Posterior vena cava (tissue), 2 donors: ENCODE results near the gene PET117. TPM values are rescaled to one million over a fixed set of nuclear protein-coding genes. Genes with fewer than 3 reads are reported as not detected.

Source experiments
- total RNA-seq, 2 donors: library from RNA; stranded (reverse); fragmentation: NEBNext Ultra II Directional; extraction: Animal tissue kit (Norgen Biotek cat#: 25700); gene quantifications; one replicate each; pipeline ENCODE4 v1.2.1, GENCODE V29; 2021
- donor health status: DM: yes; HTN: yes; CAD: no.
- donor health status: DM: yes; HTN: yes; CAD: no.

The PET117 gene
- total RNA-seq, 2 donors from 2014 or later = 9.6 to 9.9 TPM

Other genes starting within 250 kb of the PET117 start
- gene SNX5, start 169.1 kb upstream of the PET117 start, total RNA-seq = 10 to 100 TPM; 44.4 to 44.7 TPM
- 1 to 10 TPM; 7.5 to 9.0 TPM for gene MGME1, start 168.8 kb upstream of the PET117 start, total RNA-seq
- not detected for gene OVOL2, start 79.9 kb upstream of the PET117 start, total RNA-seq
- 1 to 10 TPM; 7.9 to 8.7 TPM for gene KAT14, start within 50 bp of the PET117 start, total RNA-seq
- gene ZNF133, start 150.7 kb downstream of the PET117 start, total RNA-seq = 10 to 100 TPM in 1 of 2 donors, 1 to 10 TPM in 1; 8.6 to 12.6 TPM